Esophagus squamous epithelium (tissue), 5 donors: ENCODE results near the gene RHOT2. TPM values are rescaled to one million over a fixed set of nuclear protein-coding genes. Genes with fewer than 3 reads are reported as not detected.

Experiments used
- DNase-seq: peaks from one replicate; lab custom pipeline; 2025; lab: John Stamatoyannopoulos, UW
- H3K27ac ChIP-seq, 4 donors: fragments of 200-600 bp; sonication (generic); one replicate each; pipeline ENCODE4 v1.5.1; 2016 to 2019; ENCODE audit warnings: mild to moderate bottlenecking in 1 of 4
- H3K27me3 ChIP-seq, 4 donors: fragments of 200-600 bp; sonication (generic); 1 replicate in 3 of 4; 2 replicates in 1 of 4; pipeline versions ENCODE4 v1.5.1 to v1.6.0; 2017 to 2021; ENCODE audit warnings: antibody characterized with exemption in 1 of 4
- H3K36me3 ChIP-seq, 3 donors: fragments of 200-600 bp; sonication (generic); one replicate each; pipeline ENCODE4 v1.5.1; 2016 to 2019
- H3K4me1 ChIP-seq, 3 donors: fragments of 200-600 bp; sonication (generic); one replicate each; pipeline ENCODE4 v1.5.1; 2017 to 2019
- H3K4me3 ChIP-seq, 4 donors: fragments of 200-600 bp; sonication (generic); 1 replicate in 3 of 4; 2 replicates in 1 of 4; pipeline ENCODE4 v1.5.1; 2016 to 2019; ENCODE audit warnings: mild to moderate bottlenecking in 2 of 4, moderate library complexity in 1 of 4
- H3K9me3 ChIP-seq, 3 donors: fragments of 200-600 bp; sonication (generic); one replicate each; pipeline ENCODE4 v1.5.1; 2016 to 2019
- CTCF ChIP-seq, 6 experiments: fragments of 450-650 bp in 4 of 6; fragments of 200-600 bp in 2 of 6; sonication (generic) in 2 of 6; IDR thresholded peaks; one replicate each; pipeline ENCODE4 v1.5.1; 2016 to 2019; ENCODE audit warnings: antibody characterized with exemption in 6 of 6, mild to moderate bottlenecking in 4 of 6, moderate library complexity in 4 of 6
- POLR2A ChIP-seq, 4 donors: fragments of 450-650 bp; IDR thresholded peaks; one replicate each; pipeline ENCODE4 v1.6.1; 2017; ENCODE audit warnings: antibody characterized with exemption in 4 of 4, mild to moderate bottlenecking in 4 of 4, moderate library complexity in 3 of 4
- WGBS, 2 donors: methylation state at CpG; one replicate each; pipeline ENCODE4 v1.1.5; 2018; 5-methylcytosine and 5-hydroxymethylcytosine counted together
- intact Hi-C: fragments of 100-400 bp; cut with DNase I; formaldehyde crosslinking; loops from one replicate; pipeline ENCODE4 v1.15.0; 2022
- total RNA-seq, 4 donors: library from RNA; depleted of rRNA; stranded (reverse); fragments of >200 nt; gene quantifications; one replicate each; pipeline ENCODE4 v1.1.0, GENCODE V29; 2016
- donor health status: DM: yes; HTN: yes; CAD: no.

Gene RHOT2
- total RNA-seq, 4 donors from 2014 or later = 28.4 to 70.2 (median 48.9) TPM

GRCh38 chr16:714079-714478, 46.1 kb downstream of the RHOT2 start:
- intact Hi-C loops = loop anchor here (5.0 kb wide), 1 partner anchor 73 kb away; the partner anchor contains the start of genes CHTF18 and RPUSD1
- Histone ChIP-seq H3K9me3 (no peaks in the 10 kb centered on the region), H3K27me3 (peaks cover 6 to 74% (median 21%) of the 10 kb centered on the region in 4 donors), H3K4me1 (peaks cover 23 to 70% (median 26%) of the 10 kb centered on the region in 3 donors), H3K4me3 (peak overlapping the region in 2 of 4 donors; percentile 70 to 87), H3K36me3 (no peaks in the 10 kb centered on the region), H3K27ac (no peak overlapping the region)
- TF ChIP-seq POLR2A (IDR thresholded peaks at IDR 0.05) (no peak), CTCF (IDR thresholded peaks at IDR 0.05) (no peak)
- 43 to 83% methylated on average over 1 to 9 of the region's 11 CpGs for WGBS, 2 donors
- DNase-seq = no peak

GRCh38 chr16:714558-715476, 46.9 kb downstream of the RHOT2 start, which contains the start of gene METRN:
Gene METRN, plus strand, starts transcription at chr16:715118. Its CDS starts 172 bp downstream, at chr16:715290.
- H3K4me1 ChIP-seq = peaks cover 23 to 74% (median 25%) of the 10 kb centered on the region in 3 donors
- no peak for DNase-seq
- intact Hi-C loops = loop anchor here (5.0 kb wide), 1 partner anchor 72 kb away; the partner anchor contains the start of genes CHTF18 and RPUSD1
- H3K27ac ChIP-seq = peak within 1 kb of the TSS in 2 of 4 donors; percentile 36 to 61
- H3K9me3 ChIP-seq = no peaks in the 10 kb centered on the region
- no CpG with 5 or more reads among the region's 108 CpGs for WGBS, 2 donors
- TF ChIP-seq CTCF (IDR thresholded peaks at IDR 0.05) = no peak
- peak in 1 of 4 donors; percentile 7 for TF ChIP-seq POLR2A (IDR thresholded peaks at IDR 0.05)
- peaks cover 6 to 67% (median 18%) of the 10 kb centered on the region in 4 donors for H3K27me3 ChIP-seq
- H3K36me3 ChIP-seq = no peaks in the 10 kb centered on the region
- H3K4me3 ChIP-seq = peak within 1 kb of the TSS; percentile 52 to 87 (median 62)

- 0% methylated on average over 2 of the region's 74 CpGs; no CpG with 5 or more reads in 1 of the 2 donors for WGBS, 2 donors
- Histone ChIP-seq H3K27me3 (peaks cover 6 to 59% (median 11%) of the 10 kb centered on the region in 4 donors), H3K36me3 (no peaks in the 10 kb centered on the region), H3K27ac (peak overlapping the region in 2 of 4 donors; percentile 36 to 61), H3K9me3 (no peaks in the 10 kb centered on the region), H3K4me1 (peaks cover 31 to 77% (median 32%) of the 10 kb centered on the region in 3 donors), H3K4me3 (peak overlapping the region; percentile 52 to 87 (median 62))
- TF ChIP-seq CTCF (IDR thresholded peaks at IDR 0.05) (no peak), POLR2A (IDR thresholded peaks at IDR 0.05) (no peak)
- intact Hi-C loops = no loop called here
- no peak for DNase-seq
Observed at GRCh38 chr16:715477-716199, 47.7 kb downstream of the RHOT2 start.

- DNase-seq = no peak
- WGBS, 2 donors = 26% methylated on average over 10 of the region's 12 CpGs; no CpG with 5 or more reads in 1 of the 2 donors
- intact Hi-C loops = no loop called here
- H3K4me1 ChIP-seq = peaks cover 32 to 75% (median 32%) of the 10 kb centered on the region in 3 donors
- H3K27ac ChIP-seq = peak overlapping the region in 1 of 4 donors; percentile 61
- TF ChIP-seq CTCF (IDR thresholded peaks at IDR 0.05) (no peak), POLR2A (IDR thresholded peaks at IDR 0.05) (no peak)
- H3K27me3 ChIP-seq = peaks cover 3 to 53% (median 7%) of the 10 kb centered on the region in 4 donors
- H3K4me3 ChIP-seq = peak overlapping the region in 3 of 4 donors; percentile 52 to 87 (median 70)
- H3K36me3 ChIP-seq = no peaks in the 10 kb centered on the region
- H3K9me3 ChIP-seq = no peaks in the 10 kb centered on the region
Observed at GRCh38 chr16:716200-716568, 48.3 kb downstream of the RHOT2 start.
